ENCODE data around the gene ARHGAP35. TPM values are rescaled to one million over a fixed set of nuclear protein-coding genes. Genes with fewer than 3 reads are reported as not detected.
A peak's percentile ranks its signal among the peaks of the same experiment; 100 is the strongest.

The ARHGAP35 gene
- total RNA-seq, 1 donor from 2014 or later: 127 TPM

GRCh38 chr19:46860125-46860845 is 512 bp upstream of the ARHGAP35 start:
- H3K4me3 Mint-ChIP-seq (ENCODE audit: unreplicated experiment): peak overlapping the region; percentile 83
- peak overlapping the region; percentile 84 for H3K27ac Mint-ChIP-seq (ENCODE audit: unreplicated experiment)
- no peaks in the 10 kb centered on the region for H3K36me3 Mint-ChIP-seq (ENCODE audit: unreplicated experiment)
- peaks cover 7% of the 10 kb centered on the region for H3K9me3 Mint-ChIP-seq (ENCODE audit: unreplicated experiment)
- peaks cover 20% of the 10 kb centered on the region for H3K4me1 Mint-ChIP-seq (ENCODE audit: low read depth, unreplicated experiment)
- peak; percentile 97 for DNase-seq
- TF ChIP-seq CTCF (IDR thresholded peaks at IDR 0.05; ENCODE audit: partially characterized antibody, unreplicated experiment): no peak
- H3K27me3 Mint-ChIP-seq (ENCODE audit: unreplicated experiment): peaks cover 6% of the 10 kb centered on the region

DNA sequence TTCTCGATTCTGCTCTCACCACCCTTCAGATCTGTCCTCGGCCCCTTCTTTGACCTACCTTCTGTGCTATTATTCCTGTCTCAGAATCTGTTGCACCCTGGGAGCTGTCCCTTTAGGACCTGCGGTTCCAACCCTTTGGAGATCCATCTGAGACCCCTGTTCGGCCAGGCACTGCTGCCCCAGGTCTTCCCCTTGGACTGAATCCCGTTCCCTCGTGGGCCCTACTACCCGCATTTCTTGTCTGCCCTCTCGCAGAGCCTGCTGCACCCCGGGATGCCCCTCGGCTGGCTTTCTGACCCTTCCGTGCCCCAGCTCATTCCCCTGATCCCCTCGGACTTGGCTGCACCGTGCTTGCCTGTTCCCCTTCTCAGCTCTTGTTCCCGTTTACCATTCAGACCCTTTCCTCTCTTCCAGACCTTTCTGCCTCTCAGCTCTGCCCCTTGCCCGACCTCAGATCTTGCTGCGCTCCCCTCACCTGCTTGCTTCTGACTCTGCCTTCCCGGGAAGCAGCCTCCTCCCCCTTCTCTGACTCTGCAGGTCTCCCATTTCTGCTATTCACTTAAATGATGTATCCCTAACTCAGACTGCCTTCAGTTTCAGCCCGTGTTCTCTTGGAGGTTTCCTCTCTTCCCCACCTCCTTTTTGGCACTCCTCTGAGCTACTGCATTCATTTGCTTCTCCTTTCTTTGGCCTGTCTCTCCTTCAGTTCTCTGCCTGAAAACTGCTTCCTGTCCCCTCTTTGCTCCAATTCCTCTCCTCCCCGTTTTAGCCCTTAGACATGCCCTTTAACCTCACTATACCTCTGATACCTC is 1.1 kb downstream of the ARHGAP35 start:
- no peak for DNase-seq

DNA sequence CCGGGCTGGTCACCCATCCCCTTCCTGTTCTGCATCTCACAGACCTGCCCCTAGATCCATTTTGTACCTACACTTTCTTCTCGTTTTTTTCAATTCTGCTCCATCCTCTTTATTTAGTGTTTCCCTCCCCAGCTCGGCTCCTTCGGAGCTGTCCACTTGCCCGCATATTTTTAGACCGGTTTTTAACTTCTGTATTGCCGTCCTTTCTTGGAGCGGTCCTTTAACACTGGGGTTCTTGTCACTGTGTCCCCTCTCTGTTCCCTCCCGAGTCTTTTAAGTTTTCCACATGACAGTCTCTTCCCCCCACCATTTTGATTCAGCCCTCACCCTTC is 1.7 kb downstream of the ARHGAP35 start:
- no peaks in the 10 kb centered on the region for H3K36me3 Mint-ChIP-seq (ENCODE audit: unreplicated experiment)
- no peak for TF ChIP-seq CTCF (IDR thresholded peaks at IDR 0.05; ENCODE audit: partially characterized antibody, unreplicated experiment)
- H3K4me1 Mint-ChIP-seq (ENCODE audit: low read depth, unreplicated experiment): peaks cover 30% of the 10 kb centered on the region
- no peak overlapping the region for H3K4me3 Mint-ChIP-seq (ENCODE audit: unreplicated experiment)
- H3K27me3 Mint-ChIP-seq (ENCODE audit: unreplicated experiment): peaks cover 6% of the 10 kb centered on the region
- no peak for DNase-seq
- no peak overlapping the region for H3K27ac Mint-ChIP-seq (ENCODE audit: unreplicated experiment)
- H3K9me3 Mint-ChIP-seq (ENCODE audit: unreplicated experiment): peaks cover 7% of the 10 kb centered on the region

More for the DNA sequence above, 1.1 kb downstream of the ARHGAP35 start:
- Mint-ChIP-seq H3K27me3 (ENCODE audit: unreplicated experiment) (peaks cover 6% of the 10 kb centered on the region), H3K36me3 (ENCODE audit: unreplicated experiment) (no peaks in the 10 kb centered on the region), H3K9me3 (ENCODE audit: unreplicated experiment) (peaks cover 7% of the 10 kb centered on the region), H3K4me3 (ENCODE audit: unreplicated experiment) (no peak overlapping the region), H3K4me1 (ENCODE audit: low read depth, unreplicated experiment) (peaks cover 25% of the 10 kb centered on the region), H3K27ac (ENCODE audit: unreplicated experiment) (no peak overlapping the region)
- no peak for TF ChIP-seq CTCF (IDR thresholded peaks at IDR 0.05; ENCODE audit: partially characterized antibody, unreplicated experiment)

- no peak overlapping the region for H3K27ac Mint-ChIP-seq (ENCODE audit: unreplicated experiment)
- DNase-seq: no peak
- H3K4me1 Mint-ChIP-seq (ENCODE audit: low read depth, unreplicated experiment): peaks cover 30% of the 10 kb centered on the region
- H3K4me3 Mint-ChIP-seq (ENCODE audit: unreplicated experiment): no peak overlapping the region
- TF ChIP-seq CTCF (IDR thresholded peaks at IDR 0.05; ENCODE audit: partially characterized antibody, unreplicated experiment): no peak
- no peaks in the 10 kb centered on the region for H3K36me3 Mint-ChIP-seq (ENCODE audit: unreplicated experiment)
- H3K27me3 Mint-ChIP-seq (ENCODE audit: unreplicated experiment): peaks cover 6% of the 10 kb centered on the region
- peaks cover 7% of the 10 kb centered on the region for H3K9me3 Mint-ChIP-seq (ENCODE audit: unreplicated experiment)
These were observed 2.3 kb downstream of the ARHGAP35 start for GRCh38 chr19:46862974-46863632.
